Small intestine (tissue), 7 donors: ENCODE data around the gene RFWD3. TPM values are rescaled to one million over a fixed set of nuclear protein-coding genes. Genes with fewer than 3 reads are reported as not detected.
"Not testable (repeated sequence)": the region's sequence is repeated elsewhere in the genome, so short reads cannot be mapped to it uniquely, and the experiment has no call there.

Source experiments
- DNase-seq, 2 donors: peaks; one replicate each; pipeline versions ENCODE4 v3.0.0 to v3.0.0-alpha.2; 2013
- FAIRE-seq: peaks from 2 replicates; lab custom pipeline; 2012; peaks lifted over from hg19 to GRCh38; lab: Jason Lieb, UNC
- H3K27ac ChIP-seq, 3 donors: one replicate each; pipeline ENCODE4 v1.5.1; 2013; ENCODE audit warnings: low read length in 2 of 3, mild to moderate bottlenecking in 2 of 3, control low read depth in 1 of 3, inconsistent platforms in 1 of 3, low read depth in 1 of 3, moderate library complexity in 1 of 3
- H3K27me3 ChIP-seq, 3 donors: one replicate each; pipeline ENCODE4 v1.6.1; 2013; ENCODE audit warnings: low read length in 3 of 3, inconsistent platforms in 1 of 3; ENCODE audit not compliant: control insufficient read depth in 3 of 3, insufficient read depth in 3 of 3
- H3K36me3 ChIP-seq, 3 donors: one replicate each; pipeline ENCODE4 v1.6.1; 2013; ENCODE audit warnings: low read length in 3 of 3, inconsistent platforms in 1 of 3, low read depth in 1 of 3, mild to moderate bottlenecking in 1 of 3, moderate library complexity in 1 of 3; ENCODE audit not compliant: control insufficient read depth in 3 of 3, insufficient read depth in 2 of 3
- H3K4me1 ChIP-seq, 3 donors: one replicate each; pipeline ENCODE4 v1.6.1; 2013; ENCODE audit warnings: low read length in 2 of 3, inconsistent platforms in 1 of 3, low read depth in 1 of 3, mild to moderate bottlenecking in 1 of 3, moderate library complexity in 1 of 3; ENCODE audit not compliant: control insufficient read depth in 3 of 3, insufficient read depth in 2 of 3
- H3K4me3 ChIP-seq, 3 donors: one replicate each; pipeline ENCODE4 v1.5.1; 2013; ENCODE audit warnings: low read length in 3 of 3, control low read depth in 1 of 3, inconsistent platforms in 1 of 3, low read depth in 1 of 3, mild to moderate bottlenecking in 1 of 3, moderate library complexity in 1 of 3
- H3K9me3 ChIP-seq, 2 donors: one replicate each; pipeline ENCODE4 v1.6.1; 2013; ENCODE audit warnings: low read depth in 1 of 2, low read length in 1 of 2; ENCODE audit not compliant: control insufficient read depth in 2 of 2, insufficient read depth in 1 of 2
- WGBS, 3 donors: extraction: QIAGEN DNeasy Blood & Tissue Kit; methylation state at CpG; one replicate each; pipeline ENCODE4 v1.1.7; 2013; 5-methylcytosine and 5-hydroxymethylcytosine counted together
- polyA plus RNA-seq, 4 donors: library from polyadenylated mRNA; stranded (reverse) in 3 of 4; unstranded in 1 of 4; fragments of 200-250 nt in 3 of 4; fragments of 120-200 nt in 1 of 4; gene quantifications; one replicate each; pipeline versions ENCODE4 v1.2.1 to v1.2.3, GENCODE V29; 2013
- donor health status: healthy with polysubstance abuse.
- donor health status: control.
- donor health status: control.
- donor health status: Bipolar disorder and iron deficiency.
- donor health status: healthy.

Gene RFWD3
- polyA plus RNA-seq, 4 donors, result 5.8 to 19.4 (median 11.1) TPM

DNA sequence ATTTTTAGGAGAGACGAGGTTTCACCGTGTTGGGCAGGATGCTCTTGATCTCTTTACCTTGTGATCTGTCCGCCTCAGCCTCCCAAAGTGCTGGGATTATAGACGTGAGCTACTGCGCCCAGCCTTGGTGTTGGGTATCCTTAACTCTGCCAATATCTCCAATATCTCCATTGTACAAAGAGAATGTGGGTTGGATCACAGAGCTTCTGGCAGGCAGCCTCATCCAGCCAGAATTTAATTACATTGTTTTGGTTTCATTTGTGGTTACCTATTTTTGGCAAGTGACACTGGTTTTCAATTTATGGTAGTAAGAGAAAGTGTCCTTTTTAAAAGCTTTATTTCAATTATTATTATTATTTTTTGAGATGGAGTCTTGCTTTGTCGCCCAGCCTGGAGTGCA lies 14.0 kb upstream of the RFWD3 start:
- no peaks in the 10 kb centered on the region for H3K9me3 ChIP-seq
- WGBS, 3 donors, result 80 to 90% (median 89%) methylated on average over 6 of the region's 6 CpGs
- no peak for FAIRE-seq

DNA sequence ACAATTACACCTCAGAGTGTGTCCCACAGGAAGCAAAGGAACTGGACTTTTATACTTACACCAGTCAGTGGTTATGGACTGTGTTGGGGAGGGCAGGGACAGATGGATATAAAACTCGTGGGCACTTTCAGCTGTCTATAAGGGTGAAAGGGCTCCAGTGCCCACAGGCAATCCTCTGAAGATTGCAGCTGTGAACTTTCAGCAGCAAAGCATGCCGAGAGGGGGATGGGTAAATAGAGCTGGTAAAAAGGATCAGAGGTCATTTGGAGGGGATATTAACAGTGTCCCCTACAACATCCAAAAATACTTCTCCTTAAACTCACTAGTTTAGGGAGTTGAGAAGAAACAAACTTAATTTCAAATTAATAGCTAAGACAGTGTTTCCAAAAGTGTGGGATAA lies 13.3 kb upstream of the RFWD3 start:
- WGBS, 3 donors, result 14 to 44% (median 32%) methylated on average over 2 of the region's 2 CpGs
- Histone ChIP-seq H3K4me3 (no peak overlapping the region), H3K4me1 (no peaks in the 10 kb centered on the region), H3K27me3 (no peaks in the 10 kb centered on the region), H3K36me3 (peaks cover 6 to 45% (median 18%) of the 10 kb centered on the region in 3 donors), H3K9me3 (no peaks in the 10 kb centered on the region), H3K27ac (no peak overlapping the region)
- FAIRE-seq, result no peak
- no peak for DNase-seq

More for the DNA sequence above, 14.0 kb upstream of the RFWD3 start:
- Histone ChIP-seq H3K4me3 (no peak overlapping the region), H3K4me1 (no peaks in the 10 kb centered on the region), H3K36me3 (peaks cover 6 to 45% (median 14%) of the 10 kb centered on the region in 3 donors), H3K27me3 (no peaks in the 10 kb centered on the region), H3K27ac (no peak overlapping the region)
- DNase-seq, result no peak

DNA sequence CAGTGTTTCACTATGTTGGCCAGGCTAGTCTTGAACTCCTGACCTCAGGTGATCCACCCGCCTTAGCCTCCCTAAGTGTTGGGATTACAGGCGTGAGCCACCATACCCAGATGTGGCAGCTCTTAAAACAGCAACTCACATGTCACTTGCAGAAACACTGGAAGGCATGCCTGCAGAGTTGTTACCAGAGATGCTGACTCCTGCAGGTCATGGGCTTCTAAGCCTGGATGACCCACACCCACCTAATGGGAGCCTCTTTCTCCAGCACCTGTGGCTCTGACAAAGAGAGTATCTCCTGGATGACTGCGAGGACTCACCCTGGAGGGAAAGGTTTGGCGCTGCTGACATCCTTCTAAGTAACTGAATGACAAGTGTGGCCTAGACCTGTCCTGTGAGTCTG lies 11.2 kb upstream of the RFWD3 start:
- FAIRE-seq (no peak), DNase-seq (no peak)
- Histone ChIP-seq H3K27ac (no peak overlapping the region), H3K4me3 (no peak overlapping the region), H3K4me1 (no peaks in the 10 kb centered on the region), H3K36me3 (peaks cover 13 to 50% (median 19%) of the 10 kb centered on the region in 3 donors), H3K27me3 (no peaks in the 10 kb centered on the region), H3K9me3 (no peaks in the 10 kb centered on the region)
- 97 to 100% (median 99%) methylated on average over 4 of the region's 4 CpGs for WGBS, 3 donors

DNA sequence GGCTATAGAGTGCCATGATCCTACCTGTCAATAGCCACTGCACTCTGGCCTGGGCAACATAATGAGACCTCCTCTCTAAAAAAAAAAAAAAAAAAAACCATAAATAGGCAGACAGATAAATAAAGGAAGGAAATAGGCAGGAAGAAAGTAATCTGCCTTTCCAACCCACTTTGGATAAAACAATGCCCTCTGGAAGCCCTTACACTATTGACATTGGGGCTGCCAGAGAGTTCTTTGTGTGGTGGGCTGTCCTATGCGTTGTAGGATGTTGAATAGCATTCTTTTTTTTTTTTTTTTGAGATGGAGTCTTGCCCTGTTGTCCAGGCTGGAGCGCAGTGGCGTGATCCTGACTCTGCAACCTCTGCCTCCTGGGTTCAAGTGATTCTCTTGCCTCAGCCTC lies 7.2 kb upstream of the RFWD3 start:
- H3K4me1 ChIP-seq, result no peaks in the 10 kb centered on the region
- 87 to 96% (median 90%) methylated on average over 3 of the region's 3 CpGs for WGBS, 3 donors
- H3K27ac ChIP-seq, result no peak overlapping the region
- DNase-seq (no peak), FAIRE-seq (no peak)
- H3K36me3 ChIP-seq, result peaks cover 14 to 35% (median 18%) of the 10 kb centered on the region in 3 donors
- no peaks in the 10 kb centered on the region for H3K27me3 ChIP-seq
- no peaks in the 10 kb centered on the region for H3K9me3 ChIP-seq
- H3K4me3 ChIP-seq, result no peak overlapping the region

DNA sequence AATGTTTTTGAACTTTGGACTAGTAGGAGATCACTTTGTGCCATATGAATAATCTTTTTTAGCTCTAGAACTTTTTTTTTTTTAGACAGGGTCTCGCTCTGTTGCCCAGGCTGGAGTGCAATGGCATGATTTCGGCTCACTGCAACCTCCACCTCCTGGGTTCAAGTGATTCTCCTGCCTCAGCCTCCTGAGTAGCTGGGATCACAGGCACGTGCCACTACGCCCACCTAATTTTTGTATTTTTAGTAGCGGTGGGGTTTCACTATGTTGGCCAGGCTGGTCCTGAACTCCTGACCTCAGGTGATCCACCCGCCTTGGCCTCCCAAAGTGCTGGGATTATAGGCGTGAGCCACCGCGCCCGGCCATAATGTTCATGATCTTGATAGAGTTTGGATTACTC lies 2.2 kb upstream of the RFWD3 start:
- FAIRE-seq, H3K9me3 ChIP-seq, DNase-seq, H3K4me1 ChIP-seq, H3K27me3 ChIP-seq, H3K27ac ChIP-seq, H3K4me3 ChIP-seq: not testable (repeated sequence)
- peaks cover 4 to 18% (median 9%) of the 10 kb centered on the region in 3 donors for H3K36me3 ChIP-seq
- WGBS, 3 donors, result 93 to 94% (median 94%) methylated on average over 10 of the region's 10 CpGs

DNA sequence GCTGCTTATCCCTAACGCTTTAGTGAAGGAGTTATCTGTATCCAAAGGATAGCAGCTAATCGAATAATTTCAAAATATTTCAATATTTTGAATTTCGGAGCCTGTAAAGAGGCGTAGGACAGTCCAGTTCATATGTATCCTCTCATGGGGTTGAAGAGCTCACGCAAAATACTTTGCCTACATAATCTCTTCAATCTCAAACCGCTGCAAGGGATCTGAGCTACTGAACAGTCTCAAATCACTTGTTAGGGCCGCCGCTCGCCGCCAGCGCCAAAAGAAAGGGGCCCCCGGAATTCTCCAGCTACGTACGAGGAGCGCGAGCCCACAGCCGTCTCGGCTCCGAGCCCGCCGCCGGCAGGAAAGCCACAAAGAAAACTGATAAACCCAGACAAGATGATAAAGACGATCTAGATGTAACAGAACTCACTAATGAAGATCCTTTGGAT lies 601 bp upstream of the RFWD3 start:
- Histone ChIP-seq H3K9me3 (no peaks in the 10 kb centered on the region), H3K4me1 (no peaks in the 10 kb centered on the region), H3K27me3 (no peaks in the 10 kb centered on the region), H3K4me3 (peak overlapping the region; percentile 13 to 63 (median 56)), H3K36me3 (peaks cover 2 to 22% (median 9%) of the 10 kb centered on the region in 3 donors), H3K27ac (peak overlapping the region in 1 of 3 donors; percentile 44)
- 1 to 3% (median 1%) methylated on average over 23 of the region's 23 CpGs for WGBS, 3 donors
- FAIRE-seq, result no peak
- peak; percentile 36 to 65 for DNase-seq

DNA sequence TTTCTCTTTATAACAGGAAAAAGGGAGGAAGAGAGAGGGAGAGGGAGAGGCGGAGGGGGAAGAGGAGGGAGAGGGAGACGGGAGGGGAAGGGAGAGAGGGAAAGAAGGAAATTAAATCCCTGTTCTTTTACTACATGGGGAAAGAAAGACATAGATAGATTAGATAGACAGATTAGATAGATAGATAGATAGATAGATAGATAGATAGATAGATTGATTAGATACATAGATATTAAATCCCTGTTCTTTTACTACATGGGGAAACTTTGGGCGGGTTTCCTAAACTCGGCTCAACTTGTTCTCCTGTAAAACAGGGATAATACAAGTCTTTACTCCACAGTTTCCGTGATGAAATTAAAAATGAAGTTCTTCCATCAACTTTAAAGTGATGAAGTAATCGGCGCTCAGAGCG lies 661 bp downstream of the RFWD3 start:
- Histone ChIP-seq H3K27me3 (no peaks in the 10 kb centered on the region), H3K36me3 (peaks cover 2 to 22% (median 6%) of the 10 kb centered on the region in 3 donors), H3K4me1 (no peaks in the 10 kb centered on the region), H3K27ac (peak overlapping the region; percentile 70 to 85 (median 78)), H3K4me3 (peak overlapping the region; percentile 92 to 99 (median 93)), H3K9me3 (no peaks in the 10 kb centered on the region)
- DNase-seq (no peak), FAIRE-seq (no peak)
- WGBS, 3 donors, result 6 to 8% (median 6%) methylated on average over 8 of the region's 8 CpGs

DNA sequence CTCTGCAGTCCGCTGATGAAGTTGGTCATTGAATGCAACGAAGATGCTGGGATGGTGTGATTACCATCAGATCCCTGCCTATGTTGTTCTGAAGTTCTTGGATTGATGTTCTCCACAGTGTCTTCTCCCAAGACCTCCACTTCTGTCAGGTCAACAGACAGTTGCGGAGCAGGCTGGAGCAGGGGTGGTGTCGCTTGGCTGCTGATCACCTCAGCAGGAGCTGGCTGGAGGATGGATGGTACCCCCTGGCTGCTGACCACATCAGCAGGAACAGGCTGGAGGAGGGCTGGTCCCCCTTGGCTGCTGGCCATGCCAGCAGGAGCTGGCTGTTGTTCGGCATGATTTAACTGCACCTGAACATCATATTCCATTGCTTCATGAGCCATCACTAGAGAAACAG lies 5.6 kb downstream of the RFWD3 start:
- peaks cover 9 to 48% (median 16%) of the 10 kb centered on the region in 3 donors for H3K36me3 ChIP-seq
- DNase-seq (no peak), FAIRE-seq (no peak)
- no peak overlapping the region for H3K4me3 ChIP-seq
- WGBS, 3 donors, result 90 to 94% (median 92%) methylated on average over 5 of the region's 5 CpGs
- no peaks in the 10 kb centered on the region for H3K9me3 ChIP-seq
- H3K27ac ChIP-seq, result no peak overlapping the region
- H3K27me3 ChIP-seq, result no peaks in the 10 kb centered on the region
- peaks cover 0 to 9% (median 3%) of the 10 kb centered on the region in 3 donors for H3K4me1 ChIP-seq

DNA sequence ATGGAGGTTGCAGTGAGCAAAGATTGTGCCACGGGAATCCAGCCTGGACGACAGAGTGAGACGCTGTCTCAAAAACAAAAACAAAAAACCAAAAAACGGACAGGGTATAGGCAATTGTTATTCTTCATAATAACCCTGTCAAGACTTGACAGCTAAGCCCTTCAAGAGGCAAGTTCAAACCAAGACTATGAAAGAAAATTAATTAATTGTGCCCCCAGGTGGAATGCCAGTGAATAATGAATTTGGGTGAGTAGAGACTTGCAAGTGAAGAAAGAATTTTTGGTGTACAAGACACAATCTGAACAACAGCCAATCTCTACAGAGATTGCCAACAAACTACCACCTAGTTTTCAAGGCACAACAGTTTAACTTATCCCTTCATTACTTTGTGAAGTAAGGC lies 6.3 kb downstream of the RFWD3 start:
- Histone ChIP-seq H3K4me1 (peaks cover 0 to 9% (median 3%) of the 10 kb centered on the region in 3 donors), H3K9me3 (no peaks in the 10 kb centered on the region), H3K36me3 (peaks cover 9 to 51% (median 16%) of the 10 kb centered on the region in 3 donors), H3K27me3 (no peaks in the 10 kb centered on the region), H3K4me3 (no peak overlapping the region), H3K27ac (no peak overlapping the region)
- DNase-seq, result no peak
- FAIRE-seq, result no peak
- WGBS, 3 donors, result 85 to 95% (median 91%) methylated on average over 4 of the region's 4 CpGs
